ENCODE data around the gene FOXP3. TPM values are rescaled to one million over a fixed set of nuclear protein-coding genes. Genes with fewer than 3 reads are reported as not detected.

FOXP3 gene
- total RNA-seq, 1 experiment from 2014 or later, result 0.15 TPM

GRCh38 chrX:49214996-49215526 is 49.4 kb downstream of the FOXP3 start:
- Histone ChIP-seq H3K79me2 (ENCODE audit: insufficient read depth, low read length) (no peaks in the 10 kb centered on the region), H3K27ac (ENCODE audit: low read depth, low read length) (no peak overlapping the region), H4K20me1 (ENCODE audit: insufficient read depth) (no peaks in the 10 kb centered on the region), H3K36me3 (ENCODE audit: control insufficient read depth in 1 of 2, insufficient read depth in 2 of 2, low read length in 2 of 2) (no peaks in the 10 kb centered on the region), H3K4me1 (ENCODE audit: control insufficient read depth in 1 of 2, insufficient read depth in 2 of 2, low read length in 2 of 2) (no peaks in the 10 kb centered on the region), H3K27me3 (ENCODE audit: insufficient read depth, low read length) (no peaks in the 10 kb centered on the region), H2AFZ (ENCODE audit: low read depth, low read length, poor library complexity, severe bottlenecking) (no peak overlapping the region), H3K9ac (ENCODE audit: low read length) (no peak overlapping the region), H3K4me2 (ENCODE audit: low read length) (no peak overlapping the region), H3K9me2 (ENCODE audit: insufficient read depth) (no peaks in the 10 kb centered on the region), H3K9me3 (ENCODE audit: control insufficient read depth in 1 of 2, insufficient read depth in 1 of 2, low read depth in 1 of 2, low read length in 2 of 2) (no peaks in the 10 kb centered on the region), H3K4me3 (replicated peaks in 1 of 2; ENCODE audit: low read depth in 1 of 2, low read length in 2 of 2) (no peak overlapping the region)
- POLR2A ChIA-PET, result no interaction called here
- intact Hi-C loops (cut with micrococcal nuclease), result no loop called here
- TF ChIP-seq SIN3A (IDR thresholded peaks at IDR 0.05; ENCODE audit: low read depth) (no peak), CTCF (IDR thresholded peaks at IDR 0.05 in 2 of 3, conservative IDR thresholded peaks at IDR 0.05 in 1 of 3; ENCODE audit: borderline replicate concordance in 1 of 3, insufficient read depth in 1 of 3, low read depth in 2 of 3, low read length in 2 of 3) (no peak), YY1 (IDR thresholded peaks at IDR 0.05; ENCODE audit: extremely low read depth, insufficient replicate concordance, low read depth, low read length) (no peak), EZH2phosphoT487 (IDR thresholded peaks at IDR 0.05; ENCODE audit: borderline replicate concordance) (no peak), CEBPB (IDR thresholded peaks at IDR 0.05; ENCODE audit: low read depth) (no peak), ATF3 (IDR thresholded peaks at IDR 0.05) (no peak)
- no peak for ATAC-seq
- CTCF ChIA-PET, result no interaction called here
- RAD21 ChIA-PET (ENCODE audit: low non-redundant PET in 1 of 2, low total read pairs in 2 of 2, uncharacterized antibody in 2 of 2, unreplicated experiment in 2 of 2), result no interaction called here
- BruUV-seq (replicated peaks), result no TSS peak
- no peak for DNase-seq (ENCODE audit: low read depth, low spot score)

GRCh38 chrX:49214416-49214815 is 50.1 kb downstream of the FOXP3 start:
- RAD21 ChIA-PET (ENCODE audit: low non-redundant PET in 1 of 2, low total read pairs in 2 of 2, uncharacterized antibody in 2 of 2, unreplicated experiment in 2 of 2), result no interaction called here
- POLR2A ChIA-PET, result no interaction called here

More at GRCh38 chrX:49214416-49214815, 50.1 kb downstream of the FOXP3 start:
- TF ChIP-seq RAD21 (IDR thresholded peaks at IDR 0.05; ENCODE audit: low read depth) (no peak), CTCF (IDR thresholded peaks at IDR 0.05 in 2 of 3, conservative IDR thresholded peaks at IDR 0.05 in 1 of 3; ENCODE audit: borderline replicate concordance in 1 of 3, insufficient read depth in 1 of 3, low read depth in 2 of 3, low read length in 2 of 3) (no peak), ATF3 (IDR thresholded peaks at IDR 0.05) (no peak), SRF (IDR thresholded peaks at IDR 0.05; ENCODE audit: low read depth) (no peak), EZH2 (IDR thresholded peaks at IDR 0.05) (no peak), ZFX (IDR thresholded peaks at IDR 0.05) (no peak), ZNF274 (IDR thresholded peaks at IDR 0.05; ENCODE audit: low read depth, low read length) (no peak), CBX3 (IDR thresholded peaks at IDR 0.05; ENCODE audit: low read depth) (no peak)
- H3K9me3 ChIP-seq (ENCODE audit: control insufficient read depth in 1 of 2, insufficient read depth in 1 of 2, low read depth in 1 of 2, low read length in 2 of 2), result no peaks in the 10 kb centered on the region
- H3K79me2 ChIP-seq (ENCODE audit: insufficient read depth, low read length), result no peaks in the 10 kb centered on the region
- H3K4me1 ChIP-seq (ENCODE audit: control insufficient read depth in 1 of 2, insufficient read depth in 2 of 2, low read length in 2 of 2), result no peaks in the 10 kb centered on the region
- H3K4me2 ChIP-seq (ENCODE audit: low read length), result no peak overlapping the region
- no peak overlapping the region for H3K27ac ChIP-seq (ENCODE audit: low read depth, low read length)
- no peak for ATAC-seq
- no peak for DNase-seq (ENCODE audit: low read depth, low spot score)
- BruUV-seq (replicated peaks), result no TSS peak
- no peaks in the 10 kb centered on the region for H3K36me3 ChIP-seq (ENCODE audit: control insufficient read depth in 1 of 2, insufficient read depth in 2 of 2, low read length in 2 of 2)
- no peaks in the 10 kb centered on the region for H4K20me1 ChIP-seq (ENCODE audit: insufficient read depth)
- no peak overlapping the region for H3K9ac ChIP-seq (ENCODE audit: low read length)
- CTCF ChIA-PET, result no interaction called here
- H3K4me3 ChIP-seq (replicated peaks in 1 of 2; ENCODE audit: low read depth in 1 of 2, low read length in 2 of 2), result no peak overlapping the region
- no peaks in the 10 kb centered on the region for H3K27me3 ChIP-seq (ENCODE audit: insufficient read depth, low read length)
- H3K9me2 ChIP-seq (ENCODE audit: insufficient read depth), result no peaks in the 10 kb centered on the region
- no peak overlapping the region for H2AFZ ChIP-seq (ENCODE audit: low read depth, low read length, poor library complexity, severe bottlenecking)
- intact Hi-C loops (cut with micrococcal nuclease), result no loop called here

Data from HCT116 (cell line).